HepG2 (cell line): ENCODE data around the gene IFT172. TPM values are rescaled to one million over a fixed set of nuclear protein-coding genes. Genes with fewer than 3 reads are reported as not detected.

Experiments
- BORCS8-MEF2B ChIP-seq: sonication (generic); formaldehyde crosslinking; IDR thresholded peaks from 2 replicates; pipeline ENCODE4 v1.8.0; 2022; ENCODE audit warnings: mild to moderate bottlenecking, missing genetic modification reagents
- EEA1 ChIP-seq: sonication (generic); formaldehyde crosslinking; IDR thresholded peaks from 2 replicates; pipeline ENCODE4 v1.5.1; 2020; ENCODE audit warnings: mild to moderate bottlenecking, missing genetic modification reagents, borderline replicate concordance
- HNF1B ChIP-seq: sonication (generic); formaldehyde crosslinking; IDR thresholded peaks from 2 replicates; pipeline ENCODE4 v1.5.1; 2020; ENCODE audit warnings: mild to moderate bottlenecking, moderate library complexity, missing genetic modification reagents
- MIXL1 ChIP-seq: IDR thresholded peaks from 2 replicates; pipeline ENCODE4 v1.6.1; 2016
- SNRNP70 ChIP-seq: fragments of 200-400 bp; formaldehyde crosslinking; IDR thresholded peaks from 2 replicates; pipeline ENCODE4 v1.6.1; 2017; ENCODE audit warnings: mild to moderate bottlenecking, low read depth, low read length, moderate library complexity
- ZBTB49 ChIP-seq: sonication (generic); formaldehyde crosslinking; IDR thresholded peaks from 2 replicates; pipeline ENCODE4 v1.4.0; 2020; ENCODE audit warnings: missing genetic modification reagents, borderline replicate concordance
- ZNF224 ChIP-seq: sonication (generic); formaldehyde crosslinking; IDR thresholded peaks from 2 replicates; pipeline ENCODE4 v1.5.0; 2020; ENCODE audit warnings: mild to moderate bottlenecking, missing genetic modification reagents
- ZNF329 ChIP-seq: sonication (generic); formaldehyde crosslinking; IDR thresholded peaks from 2 replicates; pipeline ENCODE4 v1.9.0; 2021; ENCODE audit warnings: low read depth, mild to moderate bottlenecking, missing genetic modification reagents
- ZNF382 ChIP-seq: sonication (generic); formaldehyde crosslinking; IDR thresholded peaks from 2 replicates; pipeline ENCODE4 v1.5.0; 2020; ENCODE audit warnings: missing genetic modification reagents, mild to moderate bottlenecking, borderline replicate concordance
- ZNF776 ChIP-seq: sonication (generic); formaldehyde crosslinking; IDR thresholded peaks from 2 replicates; pipeline ENCODE4 v1.4.0; 2020; ENCODE audit warnings: mild to moderate bottlenecking, missing genetic modification reagents
- polyA plus RNA-seq, 8 experiments: library from polyadenylated mRNA; depleted of rRNA in 3 of 8; stranded (reverse) in 7 of 8; unstranded in 1 of 8; fragments of >200 nt; fragmentation: Illumina TruSeq in 4 of 8; extraction: Trizol in 4 of 8; gene quantifications; 2 replicates each; pipeline versions ENCODE4 v1.2.1 to v1.2.3, GENCODE V29; 2011 to 2016; ENCODE audit warnings: low read depth in 4 of 8, missing spikeins in 1 of 8, mixed read lengths in 1 of 8; ENCODE audit not compliant: insufficient read depth in 1 of 8
- total RNA-seq, 5 experiments: library from RNA; depleted of rRNA; stranded (reverse); fragments of >200 nt; fragmentation: Illumina TruSeq; extraction: Trizol; gene quantifications; 2 replicates each; pipeline ENCODE4 v1.2.3, GENCODE V29; 2016; ENCODE audit warnings: low read depth in 1 of 5
- TF ChIP-seq, protein P1 (sequence below): sonication (generic); formaldehyde crosslinking; conservative IDR thresholded peaks from 2 replicates; pipeline ENCODE4 v1.5.0; 2020; ENCODE audit warnings: missing genetic modification reagents

Gene IFT172
- total and polyA plus RNA-seq, 2 of the 13 experiments (the other 11 are each of a cell fraction or from before 2014, with no cell fraction given) = 21.6 to 35.7 TPM

DNA sequence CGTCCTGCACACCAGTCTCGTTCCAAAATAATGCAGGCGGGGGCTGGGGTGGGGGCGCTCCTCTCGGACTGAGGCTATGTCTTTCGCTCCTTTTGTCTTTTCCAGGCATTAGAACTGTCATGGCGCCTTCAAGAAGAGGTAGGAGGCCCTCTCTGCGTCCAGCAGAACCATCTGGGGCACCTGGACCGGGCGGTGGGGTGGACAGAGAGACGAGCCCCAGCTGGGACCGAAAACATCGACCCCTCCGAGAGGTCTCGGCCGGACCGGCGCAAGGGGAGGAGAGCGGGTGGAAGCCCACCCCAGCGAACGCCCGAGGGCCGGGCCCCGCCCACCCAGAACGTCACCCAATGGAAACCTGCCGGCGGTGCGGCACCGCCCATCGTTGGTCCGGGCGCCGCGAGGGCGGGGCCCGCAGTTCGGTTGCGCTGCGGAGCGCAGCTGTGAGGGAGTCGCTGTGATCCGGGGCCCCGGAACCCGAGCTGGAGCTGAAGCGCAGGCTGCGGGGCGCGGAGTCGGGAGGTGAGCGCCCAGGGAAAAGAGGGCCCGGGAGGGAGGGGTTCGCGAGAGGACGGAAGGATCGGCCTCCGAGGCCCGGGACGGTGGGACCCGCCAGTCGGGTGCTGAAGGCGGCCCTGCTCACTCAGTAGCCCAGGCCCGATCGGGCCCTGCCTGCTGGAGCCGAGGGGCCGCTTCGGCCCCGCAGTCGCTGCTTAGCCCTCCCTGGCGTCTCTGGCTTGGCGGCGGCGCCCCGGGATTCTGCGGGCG lies 61.1 kb downstream of the IFT172 start, which contains the start of gene NRBP1 (continued):
- TF ChIP-seq ZBTB49 (CRISPR knock-in tag) = peak; percentile 83; the same call in 1 of the 2 replicates
- TF ChIP-seq MIXL1 = no peak
- TF ChIP-seq EEA1 (CRISPR knock-in tag) = peak; percentile 81
- TF ChIP-seq ZNF382 (CRISPR knock-in tag) = no peak
- TF ChIP-seq BORCS8-MEF2B (CRISPR knock-in tag) = no peak; the same call in 1 of the 2 replicates
- TF ChIP-seq ZNF776 (CRISPR knock-in tag) = peak; percentile 81; the same call in 1 of the 2 replicates
- peak; percentile 79 for TF ChIP-seq ZNF329 (CRISPR knock-in tag)
- TF ChIP-seq HNF1B (CRISPR knock-in tag) = peak; percentile 79
- no peak for TF ChIP-seq SNRNP70
- no peak for TF ChIP-seq ZNF224 (CRISPR knock-in tag)
- TF ChIP-seq, protein P1, sequence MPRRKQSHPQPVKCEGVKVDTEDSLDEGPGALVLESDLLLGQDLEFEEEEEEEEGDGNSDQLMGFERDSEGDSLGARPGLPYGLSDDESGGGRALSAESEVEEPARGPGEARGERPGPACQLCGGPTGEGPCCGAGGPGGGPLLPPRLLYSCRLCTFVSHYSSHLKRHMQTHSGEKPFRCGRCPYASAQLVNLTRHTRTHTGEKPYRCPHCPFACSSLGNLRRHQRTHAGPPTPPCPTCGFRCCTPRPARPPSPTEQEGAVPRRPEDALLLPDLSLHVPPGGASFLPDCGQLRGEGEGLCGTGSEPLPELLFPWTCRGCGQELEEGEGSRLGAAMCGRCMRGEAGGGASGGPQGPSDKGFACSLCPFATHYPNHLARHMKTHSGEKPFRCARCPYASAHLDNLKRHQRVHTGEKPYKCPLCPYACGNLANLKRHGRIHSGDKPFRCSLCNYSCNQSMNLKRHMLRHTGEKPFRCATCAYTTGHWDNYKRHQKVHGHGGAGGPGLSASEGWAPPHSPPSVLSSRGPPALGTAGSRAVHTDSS = no peak
- TF ChIP-seq, all 625 proteins: peak for 365
